Measurements from ENCODE around the gene NAA35.
"Not testable (repeated sequence)": the region's sequence is repeated elsewhere in the genome, so short reads cannot be mapped to it uniquely, and the experiment has no call there.

The NAA35 gene

GRCh38 chr9:85940832-85941621 lies at the start of gene NAA35:
TSS of gene NAA35 (plus strand) at chr9:85941146. CDS start at chr9:85942160, 1,014 bp downstream.
- DNase-seq, result peak; percentile 98

DNA sequence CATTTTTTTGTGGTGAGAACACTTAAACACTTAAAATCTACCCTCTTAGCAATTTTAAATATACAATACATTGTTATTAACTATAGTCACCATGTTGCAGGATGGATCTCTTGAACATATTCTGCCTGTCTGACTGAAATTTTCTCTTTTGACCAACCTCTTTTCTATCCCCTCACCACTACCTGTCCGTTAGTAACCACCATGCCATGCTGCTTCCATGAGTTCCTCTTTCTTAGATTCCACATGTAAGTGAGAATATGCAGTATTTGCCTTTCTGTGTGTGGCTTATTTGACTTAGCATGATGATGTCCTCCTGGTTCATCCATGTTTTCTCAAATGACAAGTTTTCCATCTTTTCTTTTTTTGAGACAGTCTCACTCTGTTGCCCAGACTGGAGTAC lies 48.5 kb upstream of the NAA35 start:
- no peak for DNase-seq

DNA sequence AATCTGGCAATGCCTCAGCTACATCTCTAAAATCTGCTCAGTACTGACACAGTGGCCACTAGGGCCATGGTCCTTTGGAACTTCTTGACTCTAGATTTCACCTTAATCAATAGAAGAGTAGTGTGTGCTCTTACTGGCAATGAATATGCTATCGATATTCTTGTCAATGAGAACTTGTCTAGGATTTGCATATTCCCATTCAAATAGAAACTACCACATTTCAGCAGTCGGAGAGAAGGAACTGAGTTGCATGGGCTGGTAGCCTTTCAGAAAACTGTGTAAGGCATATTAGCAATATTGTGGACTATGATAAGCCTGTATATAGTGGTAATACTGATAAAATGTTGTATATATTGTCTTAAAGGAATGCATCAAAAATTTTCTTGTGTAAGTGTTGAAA lies 45.3 kb upstream of the NAA35 start:
- DNase-seq, result no peak

- no peak for DNase-seq
Observed at GRCh38 chr9:85897848-85898247, 43.1 kb upstream of the NAA35 start.

DNA sequence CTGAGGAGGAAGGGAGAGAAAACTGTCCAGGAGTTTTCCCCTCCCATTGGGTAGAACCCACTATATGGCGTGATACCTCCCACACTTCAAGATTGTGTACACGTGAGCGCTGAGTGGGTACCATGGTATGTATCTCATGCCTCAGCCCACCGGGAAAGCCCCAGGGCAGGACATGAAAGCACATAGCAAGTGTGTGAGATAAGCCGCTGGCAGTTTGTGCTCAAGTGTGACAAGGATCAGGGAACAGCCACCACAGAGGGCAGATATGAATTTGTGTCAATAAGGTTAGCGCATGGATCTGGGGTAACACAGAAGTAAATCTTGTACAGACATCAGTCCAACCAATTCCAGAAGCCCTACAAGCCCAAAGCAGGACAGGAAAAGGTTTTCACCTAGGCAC lies 42.6 kb upstream of the NAA35 start:
- no peak for DNase-seq

DNA sequence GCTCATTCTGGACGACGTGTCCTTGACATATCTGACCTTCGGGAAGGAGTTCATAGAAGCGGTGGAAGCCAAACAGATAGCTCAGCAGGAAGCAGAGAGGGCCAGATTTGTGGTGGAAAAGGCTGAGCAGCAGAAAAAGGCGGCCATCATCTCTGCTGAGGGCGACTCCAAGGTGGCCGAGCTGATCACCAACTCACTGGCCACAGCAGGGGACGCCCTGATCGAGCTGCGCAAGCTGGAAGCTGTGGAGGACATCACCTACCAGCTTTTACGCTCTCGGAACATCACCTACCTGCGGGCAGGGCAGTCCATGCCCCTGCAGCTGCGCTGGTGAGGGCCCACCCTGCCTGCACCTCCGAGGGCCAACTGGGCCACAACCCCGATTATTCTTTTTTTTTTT lies 41.6 kb upstream of the NAA35 start:
- no peak for DNase-seq

DNA sequence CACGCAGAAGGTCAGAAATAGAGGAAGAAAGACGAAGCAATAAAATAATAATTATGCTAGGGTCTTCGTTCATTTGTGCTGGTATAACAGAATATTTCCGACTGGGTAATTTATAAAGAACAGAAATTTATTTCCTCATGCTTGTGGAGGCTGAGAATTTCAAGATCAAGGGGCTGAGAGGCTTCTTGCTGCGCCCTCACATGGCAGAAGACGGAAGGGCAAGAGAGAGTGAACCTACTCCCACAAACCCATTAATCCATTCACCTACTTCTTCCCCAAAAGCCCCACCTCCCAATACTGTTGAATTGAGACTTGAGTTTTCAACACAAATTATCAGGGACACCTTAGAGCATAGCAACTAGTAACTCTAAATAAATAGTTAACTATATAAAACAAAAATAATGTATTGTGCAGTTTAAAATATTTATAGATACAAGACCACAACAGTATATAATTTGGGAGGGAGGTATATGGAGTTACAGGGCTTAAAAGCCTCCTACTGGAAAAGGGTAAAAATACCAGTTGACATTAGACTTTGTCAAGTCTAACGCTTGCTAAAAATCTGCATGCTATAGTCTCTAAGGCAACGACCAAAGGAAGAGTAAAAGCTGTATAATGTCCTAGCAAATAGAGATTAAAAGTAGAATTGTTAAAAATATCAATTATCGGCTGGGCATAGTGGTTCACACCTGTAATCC lies 40.3 kb upstream of the NAA35 start:
- peak; percentile 6 for DNase-seq

GRCh38 chr9:85904975-85905374 lies 36.0 kb upstream of the NAA35 start:
- DNase-seq, result no peak

GRCh38 chr9:85905957-85906356 lies 35.0 kb upstream of the NAA35 start:
- DNase-seq, result no peak

DNA sequence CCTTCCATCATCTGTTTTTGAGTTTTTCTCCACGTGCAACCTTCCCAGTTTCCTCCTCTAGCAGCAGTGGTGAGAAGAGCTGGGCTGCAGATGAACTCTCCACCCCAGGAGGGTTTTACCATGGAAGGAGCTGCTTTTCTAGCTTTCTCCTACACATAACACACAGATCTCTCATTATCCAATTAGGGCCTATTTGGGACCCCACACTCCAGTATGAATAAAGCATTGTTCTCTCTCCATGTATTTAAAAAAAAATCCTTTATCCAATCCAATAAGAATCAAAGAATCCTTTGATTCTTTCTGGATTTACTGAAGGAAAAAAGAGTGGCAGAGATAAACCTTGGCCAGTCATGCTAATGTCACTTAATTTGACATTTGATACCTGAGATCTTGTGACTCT lies 31.6 kb upstream of the NAA35 start:
- no peak for DNase-seq

DNA sequence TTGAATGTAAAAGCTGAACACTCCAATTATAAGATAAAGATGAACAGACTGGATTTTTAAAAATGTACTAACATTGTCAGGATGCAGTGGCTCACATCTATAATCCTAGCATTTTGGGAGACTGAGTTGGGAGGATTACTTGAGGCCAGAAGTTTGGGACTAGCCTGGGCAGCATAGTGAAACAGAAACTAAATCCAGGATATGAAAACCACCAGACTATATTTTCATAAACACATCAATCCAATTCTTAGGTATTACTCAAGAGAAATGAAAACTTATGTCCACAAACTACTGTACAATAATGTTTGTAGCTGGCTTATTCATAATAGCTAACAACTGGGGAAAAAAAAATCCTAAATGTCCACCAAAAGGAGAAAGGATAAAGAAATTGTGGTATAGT lies 26.8 kb upstream of the NAA35 start:
- no peak for DNase-seq

GRCh38 chr9:85917756-85918155 lies 23.2 kb upstream of the NAA35 start:
- DNase-seq, result no peak

GRCh38 chr9:85925493-85925892 lies 15.5 kb upstream of the NAA35 start:
- no peak for DNase-seq

- DNase-seq, result peak; percentile 4
Observed at GRCh38 chr9:85927076-85927475, 13.9 kb upstream of the NAA35 start.

GRCh38 chr9:85931495-85931894 lies 9.5 kb upstream of the NAA35 start:
- no peak for DNase-seq

DNA sequence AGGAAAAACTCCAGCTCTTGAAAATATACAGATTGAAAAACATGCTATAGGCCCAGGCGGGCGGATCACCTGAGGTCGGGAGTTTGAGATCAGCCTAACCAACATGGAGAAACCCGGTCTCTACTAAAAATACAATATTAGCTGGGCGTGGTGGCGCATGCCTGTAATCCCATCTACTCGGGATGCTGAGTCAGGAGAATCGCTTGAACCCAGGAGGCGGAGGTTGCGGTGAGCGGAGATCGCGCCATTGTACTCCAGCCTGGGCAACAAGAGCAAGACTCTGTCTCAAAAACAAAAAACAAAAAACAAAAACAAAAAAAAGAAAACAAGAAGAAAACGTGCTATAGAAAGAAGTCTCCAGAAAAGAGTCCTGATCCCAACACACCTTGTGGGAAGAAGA lies 5.0 kb upstream of the NAA35 start:
- not testable (repeated sequence) for DNase-seq

DNA sequence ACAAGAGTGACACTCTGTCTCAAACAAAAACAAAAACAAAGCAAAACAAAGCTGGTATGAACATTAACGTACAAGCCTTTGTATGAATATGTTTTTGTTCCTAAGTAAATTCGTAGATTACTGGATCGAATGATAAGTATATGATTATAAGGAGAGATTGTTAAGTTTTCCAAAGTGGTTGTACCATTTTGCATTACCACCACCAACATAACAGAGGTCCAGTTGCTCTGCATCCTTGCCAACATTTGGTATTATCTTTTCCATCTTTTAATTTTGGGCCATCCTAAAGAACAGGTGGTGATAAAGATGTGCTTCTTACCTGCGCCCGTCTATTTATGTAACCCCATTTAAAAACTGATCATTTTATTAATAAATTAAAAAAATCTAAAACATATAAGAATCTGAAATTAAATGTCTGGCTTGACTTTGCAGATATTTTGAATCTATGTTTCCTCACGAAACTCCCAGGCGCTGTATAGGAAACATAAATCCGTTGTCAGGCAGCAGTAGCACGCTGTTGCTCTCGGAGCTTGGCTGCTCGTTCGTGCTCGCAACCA lies 593 bp upstream of the NAA35 start:
- DNase-seq, result no peak

DNA sequence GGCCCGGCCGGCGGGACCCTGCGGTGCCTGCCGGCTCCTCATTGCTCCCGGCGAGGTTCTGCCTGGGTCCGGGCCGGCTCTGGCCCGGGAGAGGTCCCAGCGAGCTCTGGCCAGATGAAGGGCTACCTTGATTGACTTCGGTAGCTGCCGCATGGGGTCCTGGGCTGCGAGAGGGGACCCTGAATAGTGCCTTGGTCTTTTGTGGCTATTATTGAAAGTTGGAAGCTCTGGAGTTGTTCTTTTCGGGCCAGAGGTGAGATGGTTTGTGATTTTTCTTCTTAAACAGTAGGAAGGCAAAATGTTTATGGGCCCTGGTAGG lies 635 bp downstream of the NAA35 start:
- DNase-seq, result no peak

DNA sequence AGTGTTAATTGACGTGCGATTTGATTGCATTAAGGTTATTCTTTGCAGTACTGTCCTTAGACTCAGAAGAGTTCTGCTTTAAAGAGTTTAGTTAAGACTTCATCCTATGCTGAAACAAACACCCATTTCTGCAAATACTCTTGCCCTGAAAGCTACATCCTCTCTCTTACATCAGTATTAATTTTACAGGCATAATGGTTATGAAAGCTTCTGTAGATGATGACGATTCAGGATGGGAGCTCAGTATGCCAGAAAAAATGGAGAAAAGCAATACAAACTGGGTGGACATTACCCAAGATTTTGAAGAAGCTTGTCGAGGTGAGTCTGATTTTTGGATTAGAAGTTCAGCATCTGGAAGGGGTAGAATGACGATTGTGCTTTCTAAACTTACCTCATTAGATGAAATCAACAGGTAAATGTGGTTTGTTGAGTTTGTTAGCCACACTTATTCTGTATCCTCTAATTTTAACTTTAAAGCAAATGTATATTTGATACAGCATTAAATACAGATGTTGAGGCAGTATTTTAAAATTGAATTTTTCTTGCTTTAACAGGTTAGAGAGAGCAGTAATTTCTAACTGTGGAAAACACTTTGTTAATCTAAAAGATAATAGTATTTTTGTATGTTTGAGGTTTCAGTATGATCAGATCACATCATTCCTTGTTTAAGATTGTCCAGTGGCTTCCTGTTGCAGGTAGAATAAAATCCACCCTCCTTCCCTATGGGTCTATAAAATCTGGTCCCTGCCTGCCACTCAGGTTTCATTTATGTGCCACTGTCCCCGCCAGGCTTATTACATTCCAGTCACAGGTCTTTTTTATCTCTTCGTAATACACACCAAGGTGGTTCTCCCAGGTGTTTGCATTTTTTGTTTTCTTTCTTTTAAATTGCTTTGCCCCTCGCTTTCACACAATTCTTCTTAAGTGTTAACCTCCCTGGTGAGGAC lies 1.3 kb downstream of the NAA35 start:
- no peak for DNase-seq

GRCh38 chr9:85942913-85943709 lies 2.2 kb downstream of the NAA35 start:
- no peak for DNase-seq

DNA sequence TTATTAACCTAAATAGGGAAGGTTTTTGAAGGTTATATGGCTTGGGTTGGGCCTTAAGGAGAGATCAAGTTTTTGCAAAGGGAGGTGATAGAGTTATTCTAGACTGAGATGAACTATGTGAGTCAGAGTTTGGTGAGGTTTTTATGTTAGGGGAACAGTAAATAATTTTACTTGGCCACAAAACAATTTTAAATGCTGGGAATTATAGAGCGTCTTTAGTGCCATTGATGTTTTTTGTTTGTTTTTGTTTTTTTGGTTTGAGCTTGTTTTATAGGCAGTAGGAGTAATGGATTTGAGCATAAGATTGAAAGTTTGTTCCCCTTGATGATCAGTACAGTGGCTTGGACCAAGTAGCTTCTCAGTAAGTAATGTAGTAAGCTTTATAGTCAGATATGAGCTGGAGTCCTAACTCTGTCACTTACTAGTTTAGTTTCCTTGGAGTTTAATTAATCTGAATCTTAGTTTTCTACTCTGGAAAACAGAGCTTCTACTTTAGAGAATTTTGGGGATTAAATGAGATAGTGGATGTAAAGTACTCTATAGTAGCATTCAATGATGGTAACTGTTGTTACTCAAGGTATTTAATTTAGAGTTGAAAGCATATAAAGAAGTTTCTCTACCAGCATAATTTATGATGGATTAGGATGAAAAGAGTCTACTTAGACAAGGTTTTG lies 2.9 kb downstream of the NAA35 start:
- no peak for DNase-seq

DNA sequence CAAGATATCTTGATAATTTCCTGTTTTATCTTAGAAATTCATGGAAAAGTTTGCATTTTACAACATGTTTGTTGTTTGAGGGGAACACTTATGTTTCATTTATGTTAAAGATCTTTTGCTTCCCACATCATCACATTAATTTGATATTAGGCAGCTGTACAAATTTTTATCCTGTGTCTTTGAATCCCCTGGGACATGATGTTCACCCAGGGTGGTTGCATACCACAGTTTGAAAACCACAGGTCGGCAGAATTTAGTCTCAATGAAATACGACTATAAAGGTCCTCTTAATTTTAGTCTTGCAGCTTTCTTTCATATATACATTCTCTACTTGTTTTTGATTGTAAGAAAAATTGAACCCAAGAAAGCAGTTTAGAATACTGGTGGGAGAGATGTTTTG lies 3.7 kb downstream of the NAA35 start:
- no peak for DNase-seq

All from fibroblast of skin of right biceps (primary cell).